Upper lobe of right lung (tissue), 1 donor: ENCODE measurements around the gene GREB1. TPM values are rescaled to one million over a fixed set of nuclear protein-coding genes. Genes with fewer than 3 reads are reported as not detected.

Source experiments
- ATAC-seq: fragments of 200-7000 bp; cut with Tn5 transposase; one replicate; pipeline ENCODE4 v1.9.1; 2020; ENCODE audit warnings: mild to moderate bottlenecking, moderate library complexity
- DNase-seq: peaks from one replicate; pipeline ENCODE4 v3.0.0-alpha.2; 2020
- H3K27ac ChIP-seq: fragments of 200-600 bp; one replicate; pipeline ENCODE4 v1.8.0; 2022
- H3K27me3 ChIP-seq: fragments of 200-600 bp; one replicate; pipeline ENCODE4 v1.8.0; 2022; ENCODE audit warnings: mild to moderate bottlenecking
- H3K36me3 ChIP-seq: fragments of 200-600 bp; one replicate; pipeline ENCODE4 v1.8.0; 2022
- H3K4me1 ChIP-seq: fragments of 200-600 bp; one replicate; pipeline ENCODE4 v1.8.0; 2022
- H3K4me3 ChIP-seq: fragments of 200-600 bp; one replicate; pipeline ENCODE4 v1.8.0; 2022; ENCODE audit warnings: mild to moderate bottlenecking
- H3K9me3 ChIP-seq: fragments of 200-600 bp; one replicate; pipeline ENCODE4 v1.8.0; 2022
- CTCF ChIP-seq: fragments of 200-600 bp; IDR thresholded peaks from one replicate; pipeline ENCODE4 v1.8.0; 2022; ENCODE audit warnings: antibody characterized with exemption
- intact Hi-C: fragments of 100-400 bp; cut with DNase I; formaldehyde crosslinking; loops from one replicate; pipeline ENCODE4 v1.11.0; 2022
- total RNA-seq: library from RNA; stranded (reverse); fragmentation: NEBNext Ultra II Directional; extraction: Animal tissue kit (Norgen Biotek cat#: 25700); gene quantifications from one replicate; pipeline ENCODE4 v1.2.1, GENCODE V29; 2021
- donor health status: DM: no; HTN: yes; CAD: no; lungs with severe emphysema.

GREB1 gene
- total RNA-seq, 1 donor from 2014 or later = 0.90 TPM

- no peaks in the 10 kb centered on the region for H3K36me3 ChIP-seq
- no peak for TF ChIP-seq CTCF
- ATAC-seq = no peak
- no peaks in the 10 kb centered on the region for H3K4me1 ChIP-seq
- no peak for DNase-seq
- intact Hi-C loops = no loop called here
- no peak overlapping the region for H3K27ac ChIP-seq
- H3K4me3 ChIP-seq = no peak overlapping the region
- no peaks in the 10 kb centered on the region for H3K9me3 ChIP-seq
- no peaks in the 10 kb centered on the region for H3K27me3 ChIP-seq
These were observed 109.1 kb downstream of the GREB1 start for GRCh38 chr2:11642972-11643371.

DNA sequence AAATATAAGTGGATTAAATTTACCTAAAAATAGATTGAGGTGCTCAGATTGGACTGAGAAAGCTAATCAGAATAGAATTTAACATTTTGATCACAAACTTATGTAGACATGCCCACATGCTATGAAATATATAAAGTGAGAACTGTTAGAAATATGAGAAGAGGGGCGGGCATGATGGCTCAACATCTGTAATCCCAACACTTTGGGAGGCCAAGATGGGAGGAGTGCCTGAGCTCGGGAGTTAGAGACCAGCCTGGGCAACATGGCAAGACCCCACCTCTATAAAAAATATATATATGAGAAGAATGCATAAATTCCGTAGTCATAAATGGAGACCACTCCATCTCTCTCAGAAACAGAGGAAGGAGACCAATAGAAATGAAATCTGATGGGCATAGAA is 110.4 kb downstream of the GREB1 start:
- ATAC-seq (no peak), DNase-seq (no peak)
- no peaks in the 10 kb centered on the region for H3K9me3 ChIP-seq
- intact Hi-C loops = no loop called here
- H3K4me1 ChIP-seq = no peaks in the 10 kb centered on the region
- H3K36me3 ChIP-seq = no peaks in the 10 kb centered on the region
- no peak overlapping the region for H3K27ac ChIP-seq
- no peak overlapping the region for H3K4me3 ChIP-seq
- no peak for TF ChIP-seq CTCF
- no peaks in the 10 kb centered on the region for H3K27me3 ChIP-seq

DNA sequence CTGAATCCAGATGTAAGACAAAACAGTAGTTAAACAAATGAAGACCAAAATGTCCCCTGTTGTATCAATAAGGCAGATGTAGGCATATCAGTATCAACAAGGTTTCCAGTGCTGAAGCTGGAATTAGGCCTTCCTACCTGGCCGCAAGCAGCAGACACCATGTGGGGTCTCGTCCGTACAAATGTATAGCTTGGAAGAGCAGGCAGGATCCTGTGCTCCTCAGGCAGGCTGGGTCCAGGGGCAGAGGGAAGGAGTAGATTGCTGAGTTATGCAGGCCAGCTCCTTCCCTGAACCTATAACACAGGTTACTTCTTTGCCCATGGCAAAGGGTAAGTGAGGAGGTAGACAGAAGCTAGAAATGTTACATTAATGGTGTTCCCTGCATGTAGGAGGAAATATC is 112.7 kb downstream of the GREB1 start:
- ATAC-seq (no peak), DNase-seq (no peak)
- H3K27me3 ChIP-seq = no peaks in the 10 kb centered on the region
- no peak for TF ChIP-seq CTCF
- intact Hi-C loops = no loop called here
- no peaks in the 10 kb centered on the region for H3K9me3 ChIP-seq
- no peaks in the 10 kb centered on the region for H3K36me3 ChIP-seq
- no peak overlapping the region for H3K27ac ChIP-seq
- no peak overlapping the region for H3K4me3 ChIP-seq
- H3K4me1 ChIP-seq = no peaks in the 10 kb centered on the region

- TF ChIP-seq CTCF = peak; percentile 19
- no peaks in the 10 kb centered on the region for H3K9me3 ChIP-seq
- H3K4me1 ChIP-seq = no peaks in the 10 kb centered on the region
- no peaks in the 10 kb centered on the region for H3K27me3 ChIP-seq
- intact Hi-C loops = no loop called here
- H3K36me3 ChIP-seq = no peaks in the 10 kb centered on the region
- DNase-seq (no peak), ATAC-seq (no peak)
- H3K4me3 ChIP-seq = no peak overlapping the region
- H3K27ac ChIP-seq = no peak overlapping the region
These were observed 114.2 kb downstream of the GREB1 start for GRCh38 chr2:11647834-11648600.

DNA sequence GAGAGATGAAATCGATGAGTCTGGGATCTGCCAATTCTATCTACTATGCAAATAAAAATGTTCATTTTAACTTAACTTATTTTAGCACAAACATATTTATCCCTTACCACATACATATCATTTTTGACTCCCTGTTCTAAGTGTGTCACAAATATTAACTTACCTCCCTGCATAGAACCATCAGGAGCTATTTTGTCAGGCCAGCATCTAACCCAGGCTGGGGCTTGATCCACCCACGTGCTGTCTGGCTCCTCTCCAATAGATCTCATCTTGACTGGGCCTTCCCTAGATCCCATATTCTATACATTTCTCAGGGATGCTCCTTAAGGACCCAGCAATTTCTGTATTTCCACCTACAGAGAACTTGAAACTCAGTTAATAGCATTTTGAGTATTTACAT is 115.2 kb downstream of the GREB1 start:
- intact Hi-C loops = no loop called here
- DNase-seq = no peak
- Histone ChIP-seq H3K27me3 (no peaks in the 10 kb centered on the region), H3K4me1 (no peaks in the 10 kb centered on the region), H3K36me3 (no peaks in the 10 kb centered on the region), H3K4me3 (no peak overlapping the region), H3K27ac (no peak overlapping the region), H3K9me3 (no peaks in the 10 kb centered on the region)
- TF ChIP-seq CTCF = no peak
- ATAC-seq = no peak
